ENCODE results near the gene MYEF2.

Gene MYEF2

GRCh38 chr15:48176112-48176511, 2.0 kb downstream of the MYEF2 start:
- ATAC-seq: no peak
- Mint-ChIP-seq H3K4me3 (no peak overlapping the region), H3K36me3 (ENCODE audit: low read depth) (peaks cover 3% of the 10 kb centered on the region), H3K4me1 (peaks cover 13% of the 10 kb centered on the region), H3K9me3 (peaks cover 13% of the 10 kb centered on the region), H3K27me3 (peaks cover 12% of the 10 kb centered on the region), H3K27ac (no peak overlapping the region)
- no peak for DNase-seq

- no peak for DNase-seq
- Mint-ChIP-seq H3K27me3 (peaks cover 12% of the 10 kb centered on the region), H3K27ac (peak overlapping the region; percentile 4), H3K4me3 (no peak overlapping the region), H3K4me1 (peaks cover 13% of the 10 kb centered on the region), H3K36me3 (ENCODE audit: low read depth) (peaks cover 3% of the 10 kb centered on the region), H3K9me3 (peaks cover 13% of the 10 kb centered on the region)
- no peak for ATAC-seq
These were observed 3.0 kb downstream of the MYEF2 start for GRCh38 chr15:48175126-48175525.

DNA sequence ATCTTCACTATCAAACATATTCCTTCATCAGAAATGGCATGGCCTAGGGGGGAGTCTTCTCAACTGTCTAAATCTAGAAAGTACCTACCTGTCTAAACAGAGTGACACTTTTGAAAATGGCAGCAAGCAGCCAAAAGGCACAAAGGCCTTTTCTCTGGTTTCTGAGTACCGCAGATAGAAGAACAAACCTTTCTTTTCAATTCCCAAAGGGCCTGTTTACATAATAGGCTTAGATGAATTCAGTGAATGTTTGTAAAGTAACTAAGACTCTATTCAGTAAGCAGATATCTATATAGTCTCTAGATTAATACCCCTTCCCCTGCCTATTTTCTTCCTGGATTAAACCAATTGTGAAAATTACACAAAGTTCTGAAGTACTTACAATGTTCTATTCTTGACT, 7.1 kb downstream of the MYEF2 start:
- H3K4me3 Mint-ChIP-seq: no peak overlapping the region
- no peak for DNase-seq
- no peaks in the 10 kb centered on the region for H3K27me3 Mint-ChIP-seq
- H3K4me1 Mint-ChIP-seq: peaks cover 3% of the 10 kb centered on the region
- H3K27ac Mint-ChIP-seq: no peak overlapping the region
- no peak for ATAC-seq
- H3K9me3 Mint-ChIP-seq: peaks cover 13% of the 10 kb centered on the region
- peaks cover 15% of the 10 kb centered on the region for H3K36me3 Mint-ChIP-seq (ENCODE audit: low read depth)

DNA sequence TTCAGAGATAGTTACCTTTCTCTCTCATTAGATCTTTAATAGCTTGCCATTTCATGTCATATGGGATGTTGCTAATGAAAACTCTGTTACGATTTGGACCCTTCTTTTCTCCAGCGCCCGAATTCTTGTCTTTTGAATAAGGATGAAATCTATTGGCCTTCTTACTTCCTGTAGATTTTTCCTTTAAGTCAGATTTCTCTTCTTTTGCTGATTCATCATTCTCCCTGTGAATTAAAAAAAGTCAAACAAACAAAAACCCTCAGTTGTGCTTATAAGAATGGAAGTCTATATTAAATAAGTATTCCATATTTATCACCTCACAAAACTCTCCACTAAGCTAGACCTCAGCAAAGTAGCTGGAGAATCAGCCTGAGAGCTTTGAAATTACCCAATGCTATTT, 9.5 kb downstream of the MYEF2 start:
- no peak for DNase-seq
- Mint-ChIP-seq H3K27ac (no peak overlapping the region), H3K36me3 (ENCODE audit: low read depth) (peaks cover 15% of the 10 kb centered on the region), H3K9me3 (peaks cover 13% of the 10 kb centered on the region), H3K27me3 (no peaks in the 10 kb centered on the region), H3K4me3 (no peak overlapping the region), H3K4me1 (no peaks in the 10 kb centered on the region)
- ATAC-seq: no peak

DNA sequence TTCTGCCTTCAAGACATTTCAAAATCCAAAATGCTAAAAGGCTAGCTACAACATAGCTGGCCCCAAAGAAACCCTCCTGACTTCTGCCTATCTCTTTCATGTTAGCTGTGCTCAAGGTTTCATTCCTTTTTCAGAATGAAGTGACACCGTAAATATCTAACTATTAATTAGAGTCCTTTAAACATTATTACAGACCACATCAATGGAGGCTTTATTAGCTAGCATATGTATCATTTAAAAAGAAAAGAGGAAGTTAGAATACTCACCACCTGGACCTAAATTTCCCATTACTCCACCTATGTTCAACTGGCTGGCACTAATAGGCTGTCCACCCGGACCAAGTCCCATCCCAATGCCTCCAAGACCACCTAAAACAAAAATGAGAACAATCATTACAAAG, 24.6 kb downstream of the MYEF2 start:
- Mint-ChIP-seq H3K4me1 (no peaks in the 10 kb centered on the region), H3K9me3 (no peaks in the 10 kb centered on the region), H3K27me3 (no peaks in the 10 kb centered on the region), H3K4me3 (no peak overlapping the region), H3K27ac (no peak overlapping the region), H3K36me3 (ENCODE audit: low read depth) (peaks cover 22% of the 10 kb centered on the region)
- ATAC-seq (no peak), DNase-seq (no peak)

GRCh38 chr15:48149858-48150257, 28.2 kb downstream of the MYEF2 start:
- H3K4me3 Mint-ChIP-seq: no peak overlapping the region
- no peaks in the 10 kb centered on the region for H3K27me3 Mint-ChIP-seq
- ATAC-seq (no peak), DNase-seq (no peak)
- H3K9me3 Mint-ChIP-seq: no peaks in the 10 kb centered on the region
- no peak overlapping the region for H3K27ac Mint-ChIP-seq
- H3K4me1 Mint-ChIP-seq: no peaks in the 10 kb centered on the region
- H3K36me3 Mint-ChIP-seq (ENCODE audit: low read depth): peaks cover 19% of the 10 kb centered on the region

DNA sequence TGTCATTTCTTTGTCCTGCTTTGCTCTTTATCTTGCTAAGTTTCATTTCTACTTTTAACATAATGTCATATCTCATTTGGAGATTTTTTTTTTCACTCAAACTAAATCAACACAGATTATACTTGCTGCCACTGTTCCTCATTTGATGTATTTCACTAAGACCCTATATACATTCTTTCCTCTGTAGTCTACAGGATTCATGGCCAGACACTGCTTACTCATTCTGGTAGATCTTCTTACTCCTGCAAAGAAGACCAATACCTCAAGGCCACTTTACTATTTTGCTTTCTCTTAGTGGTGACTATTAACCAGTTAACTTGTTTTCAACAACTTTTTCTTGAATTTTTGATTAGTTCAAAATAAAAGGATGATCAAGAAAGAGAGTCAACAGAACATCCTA, 30.7 kb downstream of the MYEF2 start:
- no peaks in the 10 kb centered on the region for H3K4me1 Mint-ChIP-seq
- no peak for ATAC-seq
- H3K27ac Mint-ChIP-seq: no peak overlapping the region
- no peak for DNase-seq
- H3K9me3 Mint-ChIP-seq: no peaks in the 10 kb centered on the region
- no peak overlapping the region for H3K4me3 Mint-ChIP-seq
- H3K36me3 Mint-ChIP-seq (ENCODE audit: low read depth): peaks cover 11% of the 10 kb centered on the region
- no peaks in the 10 kb centered on the region for H3K27me3 Mint-ChIP-seq

DNA sequence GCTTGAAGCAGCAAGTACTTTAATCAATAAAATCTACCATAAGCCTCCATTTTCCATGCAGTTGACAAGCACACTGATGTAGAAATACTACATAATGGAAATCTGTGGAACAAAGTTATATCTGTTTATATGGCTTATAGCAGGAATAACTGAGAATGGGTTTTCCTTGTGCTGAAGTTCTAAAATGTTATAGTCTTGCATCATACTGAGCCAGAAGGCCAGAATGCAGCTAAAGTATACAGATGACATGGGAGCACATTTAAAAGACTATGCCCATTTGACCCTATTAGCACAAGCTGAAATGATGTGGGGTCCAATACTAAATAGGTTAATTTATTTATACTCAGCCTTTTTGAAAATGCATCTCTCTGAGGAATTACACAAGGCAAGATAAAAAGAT, 32.2 kb downstream of the MYEF2 start:
- H3K27ac Mint-ChIP-seq: no peak overlapping the region
- H3K27me3 Mint-ChIP-seq: no peaks in the 10 kb centered on the region
- DNase-seq: no peak
- no peak for ATAC-seq
- peaks cover 4% of the 10 kb centered on the region for H3K36me3 Mint-ChIP-seq (ENCODE audit: low read depth)
- H3K4me3 Mint-ChIP-seq: no peak overlapping the region
- H3K4me1 Mint-ChIP-seq: no peaks in the 10 kb centered on the region
- no peaks in the 10 kb centered on the region for H3K9me3 Mint-ChIP-seq

GRCh38 chr15:48144889-48145288, 33.2 kb downstream of the MYEF2 start:
- no peak for DNase-seq
- Mint-ChIP-seq H3K36me3 (ENCODE audit: low read depth) (peaks cover 4% of the 10 kb centered on the region), H3K4me1 (no peaks in the 10 kb centered on the region), H3K9me3 (no peaks in the 10 kb centered on the region), H3K27ac (no peak overlapping the region), H3K27me3 (no peaks in the 10 kb centered on the region), H3K4me3 (no peak overlapping the region)
- ATAC-seq: no peak

DNA sequence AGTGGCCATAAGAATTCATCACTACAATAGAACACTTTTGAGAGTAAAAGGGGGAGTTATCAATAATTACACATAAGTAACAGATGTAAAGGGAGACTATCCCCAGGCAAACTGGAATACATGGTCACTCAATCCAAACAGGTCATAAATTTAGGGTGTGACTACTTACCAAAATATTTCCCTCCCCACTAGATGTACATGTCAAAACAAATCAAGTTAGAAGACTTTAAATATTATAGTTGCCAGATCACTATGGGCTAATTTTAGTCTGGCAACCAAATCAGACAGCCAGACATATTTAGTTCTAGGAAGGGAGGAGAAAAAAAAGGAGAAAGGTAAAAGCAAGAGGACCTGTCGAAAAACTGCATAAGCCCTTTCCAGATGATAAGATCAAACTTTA, 34.2 kb downstream of the MYEF2 start:
- H3K36me3 Mint-ChIP-seq (ENCODE audit: low read depth): peaks cover 4% of the 10 kb centered on the region
- DNase-seq (no peak), ATAC-seq (no peak)
- no peaks in the 10 kb centered on the region for H3K27me3 Mint-ChIP-seq
- no peak overlapping the region for H3K4me3 Mint-ChIP-seq
- H3K27ac Mint-ChIP-seq: no peak overlapping the region
- no peaks in the 10 kb centered on the region for H3K4me1 Mint-ChIP-seq
- H3K9me3 Mint-ChIP-seq: no peaks in the 10 kb centered on the region

- Mint-ChIP-seq H3K27me3 (peaks cover 2% of the 10 kb centered on the region), H3K4me3 (no peak overlapping the region), H3K4me1 (no peaks in the 10 kb centered on the region), H3K27ac (no peak overlapping the region), H3K36me3 (ENCODE audit: low read depth) (no peaks in the 10 kb centered on the region), H3K9me3 (no peaks in the 10 kb centered on the region)
- DNase-seq (no peak), ATAC-seq (no peak)
These were observed 45.2 kb downstream of the MYEF2 start for GRCh38 chr15:48132874-48133273.

GRCh38 chr15:48131324-48131723, 46.8 kb downstream of the MYEF2 start:
- Mint-ChIP-seq H3K36me3 (ENCODE audit: low read depth) (no peaks in the 10 kb centered on the region), H3K4me3 (no peak overlapping the region), H3K4me1 (no peaks in the 10 kb centered on the region), H3K9me3 (no peaks in the 10 kb centered on the region), H3K27me3 (peaks cover 2% of the 10 kb centered on the region), H3K27ac (no peak overlapping the region)
- DNase-seq (no peak), ATAC-seq (no peak)

DNA sequence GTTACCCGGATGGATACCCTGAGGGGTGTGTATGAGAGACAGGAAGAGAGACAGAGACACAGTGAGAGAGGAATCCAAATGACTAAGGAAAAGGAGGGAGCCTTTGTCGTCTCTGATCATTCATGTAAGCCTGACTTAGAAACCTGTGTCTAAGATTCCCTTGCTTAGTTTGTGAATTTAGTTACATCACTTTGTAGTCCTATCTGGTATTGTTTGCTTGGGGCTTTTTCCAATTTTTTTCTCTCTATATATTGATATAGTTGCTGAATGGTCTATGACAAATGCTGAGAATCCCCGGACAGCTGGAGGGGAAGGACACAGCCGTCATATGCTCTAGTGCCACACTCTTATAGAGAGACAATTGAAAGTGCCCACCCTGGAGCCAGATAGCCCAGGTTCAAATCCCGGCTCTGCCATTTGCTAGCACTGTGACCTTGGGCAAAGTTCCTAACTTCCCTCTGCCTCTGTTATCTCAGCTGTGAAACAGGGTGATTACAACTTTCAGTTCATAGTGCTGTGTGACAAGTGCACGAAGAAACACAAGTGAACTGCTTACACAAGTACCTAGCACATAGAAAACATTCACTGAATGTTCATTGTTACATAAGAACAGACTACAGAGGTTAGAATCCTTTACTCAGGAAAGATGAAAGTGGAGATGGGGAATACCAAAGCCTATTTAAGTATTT, 51.3 kb downstream of the MYEF2 start:
- Mint-ChIP-seq H3K36me3 (ENCODE audit: low read depth) (no peaks in the 10 kb centered on the region), H3K4me3 (no peak overlapping the region), H3K27me3 (peaks cover 3% of the 10 kb centered on the region), H3K9me3 (no peaks in the 10 kb centered on the region), H3K27ac (no peak overlapping the region), H3K4me1 (no peaks in the 10 kb centered on the region)
- no peak for DNase-seq
- no peak for ATAC-seq

DNA sequence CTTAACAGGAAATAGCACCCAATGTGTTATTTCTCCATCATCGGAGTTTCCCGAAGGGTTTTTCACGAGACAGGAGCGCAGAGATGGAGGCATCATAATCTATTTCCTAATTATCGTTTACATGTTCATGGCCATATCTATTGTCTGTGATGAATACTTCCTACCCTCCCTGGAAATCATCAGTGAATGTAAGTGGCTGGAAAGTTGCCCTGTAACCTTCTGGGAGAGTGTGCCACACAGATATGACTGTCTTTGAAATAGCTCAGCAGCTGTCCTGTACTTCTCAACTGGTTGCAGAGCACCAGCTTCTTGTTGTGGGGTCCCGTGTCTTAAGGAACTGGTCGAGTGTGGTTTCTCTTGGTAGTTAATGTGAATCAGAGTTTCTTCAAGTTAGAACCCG, 56.2 kb downstream of the MYEF2 start:
- DNase-seq (no peak), ATAC-seq (no peak)
- no peak overlapping the region for H3K27ac Mint-ChIP-seq
- no peak overlapping the region for H3K4me3 Mint-ChIP-seq
- H3K9me3 Mint-ChIP-seq: peaks cover 5% of the 10 kb centered on the region
- H3K4me1 Mint-ChIP-seq: no peaks in the 10 kb centered on the region
- H3K27me3 Mint-ChIP-seq: peaks cover 3% of the 10 kb centered on the region
- no peaks in the 10 kb centered on the region for H3K36me3 Mint-ChIP-seq (ENCODE audit: low read depth)

- Mint-ChIP-seq H3K27me3 (peaks cover 6% of the 10 kb centered on the region), H3K27ac (no peak within 1 kb of the TSS), H3K4me1 (no peaks in the 10 kb centered on the region), H3K36me3 (ENCODE audit: low read depth) (no peaks in the 10 kb centered on the region), H3K4me3 (no peak within 1 kb of the TSS), H3K9me3 (peaks cover 5% of the 10 kb centered on the region)
- DNase-seq (no peak), ATAC-seq (no peak)
These were observed 57.4 kb downstream of the MYEF2 start, which contains the start of gene SLC24A5 for GRCh38 chr15:48120745-48121144. TSS of gene SLC24A5 (plus strand) at chr15:48120990. CDS start at chr15:48121045, 55 bp downstream.

DNA sequence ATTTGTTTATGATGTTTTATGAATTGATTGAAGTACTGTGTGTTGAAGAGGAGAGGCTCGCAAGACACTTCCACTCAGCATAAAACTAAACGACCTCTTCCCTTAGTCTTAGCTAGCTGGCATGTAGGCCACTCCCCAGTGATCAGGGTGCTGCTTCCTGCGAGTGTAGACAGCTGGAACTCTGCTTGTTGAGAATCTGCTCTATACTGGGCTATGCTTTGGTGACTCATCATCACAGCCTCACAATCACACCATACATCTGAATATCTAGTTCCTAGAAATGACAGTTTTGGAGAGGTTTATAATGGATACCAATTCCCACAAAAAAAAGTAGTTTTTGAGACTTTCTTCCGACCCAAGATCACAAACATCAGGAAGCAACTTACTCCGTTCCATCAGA, 58.8 kb downstream of the MYEF2 start:
- no peak overlapping the region for H3K4me3 Mint-ChIP-seq

More for the DNA sequence above, 58.8 kb downstream of the MYEF2 start:
- Mint-ChIP-seq H3K27me3 (peaks cover 6% of the 10 kb centered on the region), H3K36me3 (ENCODE audit: low read depth) (no peaks in the 10 kb centered on the region), H3K27ac (no peak overlapping the region), H3K9me3 (peaks cover 5% of the 10 kb centered on the region), H3K4me1 (no peaks in the 10 kb centered on the region)
- ATAC-seq: no peak
- DNase-seq: no peak

Measured in activated naive CD8-positive, alpha-beta T cell treated with anti-CD3 and anti-CD28 coated beads, Interleukin-2, amount 50 U/mL, for 24 hours (primary cell).